ACC112 (cell line): Measurements from ENCODE around the gene OPN4.

Experiments used
- H2AFZ ChIP-seq: fragments of 200-600 bp; sonication (generic); one replicate; pipeline ENCODE4 v1.6.0; 2017; ENCODE audit warnings: antibody characterized with exemption, low read length; ENCODE audit not compliant: unreplicated experiment
- H3K27ac ChIP-seq: fragments of 200-600 bp; sonication (generic); 2 replicates; pipeline ENCODE4 v1.5.1; 2014; ENCODE audit warnings: low read depth, mild to moderate bottlenecking, antibody characterized with exemption, low read length, moderate library complexity
- H3K27me3 ChIP-seq: fragments of 200-600 bp; sonication (generic); 2 replicates; pipeline ENCODE4 v1.6.1; 2014; ENCODE audit warnings: mild to moderate bottlenecking, antibody characterized with exemption, low read length, moderate library complexity, mixed read lengths; ENCODE audit not compliant: insufficient read depth
- H3K36me3 ChIP-seq: fragments of 200-600 bp; sonication (generic); 2 replicates; pipeline ENCODE4 v1.6.1; 2016; ENCODE audit warnings: mild to moderate bottlenecking, antibody characterized with exemption, low read length, moderate library complexity, mixed read lengths; ENCODE audit not compliant: insufficient read depth
- H3K4me1 ChIP-seq: fragments of 200-600 bp; sonication (generic); one replicate; pipeline ENCODE4 v1.6.1; 2016; ENCODE audit warnings: low read length, mixed read lengths; ENCODE audit not compliant: insufficient read depth, unreplicated experiment, control insufficient read depth
- H3K4me3 ChIP-seq: fragments of 200-600 bp; sonication (generic); 2 replicates; pipeline ENCODE4 v1.5.1; 2014; ENCODE audit warnings: mild to moderate bottlenecking, low read depth, low read length
- H3K79me2 ChIP-seq: fragments of 200-600 bp; sonication (generic); one replicate; pipeline ENCODE4 v1.6.0; 2016; ENCODE audit warnings: low read length; ENCODE audit not compliant: control insufficient read depth, unreplicated experiment, insufficient read depth

The OPN4 gene

DNA sequence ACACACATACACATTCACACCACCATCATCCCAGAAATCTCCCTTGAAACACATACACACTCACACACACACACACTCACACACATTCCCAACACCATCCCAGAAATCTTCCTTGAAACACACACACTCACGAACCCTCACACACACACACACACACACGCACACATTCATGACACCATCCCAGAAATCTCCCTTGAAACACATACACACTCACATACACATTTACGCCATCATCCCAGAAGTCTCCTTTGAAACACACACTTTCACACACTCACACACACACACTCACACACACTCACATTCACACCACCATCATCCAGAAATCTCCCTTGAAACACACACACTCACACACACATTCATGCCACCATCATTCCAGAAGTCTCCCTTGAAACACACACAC, 360 bp upstream of the OPN4 start:
- no peak overlapping the region for H2AFZ ChIP-seq
- no peak overlapping the region for H3K27ac ChIP-seq
- no peaks in the 10 kb centered on the region for H3K27me3 ChIP-seq
- no peaks in the 10 kb centered on the region for H3K36me3 ChIP-seq
- no peaks in the 10 kb centered on the region for H3K79me2 ChIP-seq
- no peak overlapping the region for H3K4me3 ChIP-seq
- peaks cover 6% of the 10 kb centered on the region for H3K4me1 ChIP-seq

- no peaks in the 10 kb centered on the region for H3K4me1 ChIP-seq
- H3K27ac ChIP-seq, result no peak overlapping the region
- no peaks in the 10 kb centered on the region for H3K27me3 ChIP-seq
- no peaks in the 10 kb centered on the region for H3K79me2 ChIP-seq
- no peak overlapping the region for H3K4me3 ChIP-seq
- H3K36me3 ChIP-seq, result no peaks in the 10 kb centered on the region
- H2AFZ ChIP-seq, result no peak overlapping the region
Measured at GRCh38 chr10:86655173-86655540, 810 bp downstream of the OPN4 start.

- Histone ChIP-seq H3K4me3 (no peak overlapping the region), H3K79me2 (no peaks in the 10 kb centered on the region), H2AFZ (no peak overlapping the region), H3K4me1 (no peaks in the 10 kb centered on the region), H3K27me3 (no peaks in the 10 kb centered on the region), H3K36me3 (no peaks in the 10 kb centered on the region), H3K27ac (no peak overlapping the region)
Measured at GRCh38 chr10:86655596-86655995, 1.2 kb downstream of the OPN4 start.

GRCh38 chr10:86657011-86657395, 2.7 kb downstream of the OPN4 start:
- H3K36me3 ChIP-seq, result no peaks in the 10 kb centered on the region
- no peak overlapping the region for H2AFZ ChIP-seq
- no peaks in the 10 kb centered on the region for H3K79me2 ChIP-seq
- H3K27ac ChIP-seq, result no peak overlapping the region
- no peaks in the 10 kb centered on the region for H3K27me3 ChIP-seq
- no peak overlapping the region for H3K4me3 ChIP-seq
- no peaks in the 10 kb centered on the region for H3K4me1 ChIP-seq

DNA sequence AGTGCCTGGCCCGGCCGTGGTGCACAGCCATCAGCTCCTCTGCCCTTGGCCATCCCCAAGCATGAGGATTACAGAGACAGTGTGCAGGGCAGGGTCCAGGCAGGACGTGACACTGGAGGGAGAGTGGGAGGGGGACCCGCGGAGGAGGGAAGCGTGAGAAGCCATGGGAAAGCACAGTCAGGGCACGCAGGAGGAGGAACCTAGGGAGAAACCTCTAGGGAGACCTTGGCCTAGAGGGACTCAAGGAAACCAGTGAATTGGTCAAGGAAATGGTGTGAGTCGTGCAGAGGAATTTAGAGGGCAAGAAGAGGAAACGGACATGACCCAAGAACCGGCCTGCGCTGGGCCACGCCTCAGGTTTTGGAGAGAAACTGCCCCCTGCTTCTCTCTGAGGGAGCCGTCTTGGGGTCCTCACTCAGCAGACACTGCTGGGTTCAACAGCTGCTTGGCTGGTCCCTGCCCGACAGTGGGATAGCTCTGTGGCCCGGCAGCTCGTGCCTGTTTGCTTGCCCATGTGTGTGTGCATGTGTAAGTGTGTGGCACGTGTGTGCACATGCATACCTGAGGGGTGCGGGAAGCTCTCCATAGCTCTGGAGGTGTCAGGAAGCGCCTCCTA, 3.2 kb downstream of the OPN4 start:
- Histone ChIP-seq H2AFZ (no peak overlapping the region), H3K4me1 (no peaks in the 10 kb centered on the region), H3K27ac (no peak overlapping the region), H3K4me3 (no peak overlapping the region), H3K36me3 (no peaks in the 10 kb centered on the region), H3K27me3 (no peaks in the 10 kb centered on the region), H3K79me2 (no peaks in the 10 kb centered on the region)

- Histone ChIP-seq H3K27me3 (no peaks in the 10 kb centered on the region), H3K27ac (no peak overlapping the region), H2AFZ (no peak overlapping the region), H3K79me2 (no peaks in the 10 kb centered on the region), H3K4me1 (no peaks in the 10 kb centered on the region), H3K4me3 (no peak overlapping the region), H3K36me3 (no peaks in the 10 kb centered on the region)
Measured at GRCh38 chr10:86658261-86658741, 4.0 kb downstream of the OPN4 start.

- Histone ChIP-seq H2AFZ (no peak overlapping the region), H3K36me3 (no peaks in the 10 kb centered on the region), H3K27ac (no peak overlapping the region), H3K27me3 (no peaks in the 10 kb centered on the region), H3K79me2 (no peaks in the 10 kb centered on the region), H3K4me1 (no peaks in the 10 kb centered on the region), H3K4me3 (no peak overlapping the region)
Measured at GRCh38 chr10:86658751-86659150, 4.4 kb downstream of the OPN4 start.

DNA sequence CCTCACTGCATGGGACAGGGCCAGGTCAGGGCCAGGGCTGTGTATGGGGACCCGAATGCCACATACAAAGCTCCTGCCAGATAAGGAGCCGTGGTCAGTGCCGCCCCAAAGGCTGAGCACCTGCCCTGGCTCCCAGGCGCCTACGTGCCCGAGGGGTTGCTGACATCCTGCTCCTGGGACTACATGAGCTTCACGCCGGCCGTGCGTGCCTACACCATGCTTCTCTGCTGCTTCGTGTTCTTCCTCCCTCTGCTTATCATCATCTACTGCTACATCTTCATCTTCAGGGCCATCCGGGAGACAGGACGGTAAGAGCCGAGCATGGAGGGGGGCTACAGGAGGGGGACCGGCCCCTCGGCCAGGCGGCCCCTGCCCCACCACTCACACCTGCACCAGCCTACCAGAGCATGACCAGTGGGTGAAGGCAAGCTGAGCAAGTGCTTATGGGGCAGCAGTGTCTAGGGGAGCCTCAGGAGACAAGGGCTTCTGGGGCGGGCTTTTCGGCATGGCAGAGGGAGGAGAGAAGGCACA, 4.9 kb downstream of the OPN4 start:
- H2AFZ ChIP-seq, result no peak overlapping the region
- no peaks in the 10 kb centered on the region for H3K27me3 ChIP-seq
- H3K4me1 ChIP-seq, result no peaks in the 10 kb centered on the region
- H3K4me3 ChIP-seq, result no peak overlapping the region
- H3K79me2 ChIP-seq, result no peaks in the 10 kb centered on the region
- H3K27ac ChIP-seq, result no peak overlapping the region
- H3K36me3 ChIP-seq, result no peaks in the 10 kb centered on the region

DNA sequence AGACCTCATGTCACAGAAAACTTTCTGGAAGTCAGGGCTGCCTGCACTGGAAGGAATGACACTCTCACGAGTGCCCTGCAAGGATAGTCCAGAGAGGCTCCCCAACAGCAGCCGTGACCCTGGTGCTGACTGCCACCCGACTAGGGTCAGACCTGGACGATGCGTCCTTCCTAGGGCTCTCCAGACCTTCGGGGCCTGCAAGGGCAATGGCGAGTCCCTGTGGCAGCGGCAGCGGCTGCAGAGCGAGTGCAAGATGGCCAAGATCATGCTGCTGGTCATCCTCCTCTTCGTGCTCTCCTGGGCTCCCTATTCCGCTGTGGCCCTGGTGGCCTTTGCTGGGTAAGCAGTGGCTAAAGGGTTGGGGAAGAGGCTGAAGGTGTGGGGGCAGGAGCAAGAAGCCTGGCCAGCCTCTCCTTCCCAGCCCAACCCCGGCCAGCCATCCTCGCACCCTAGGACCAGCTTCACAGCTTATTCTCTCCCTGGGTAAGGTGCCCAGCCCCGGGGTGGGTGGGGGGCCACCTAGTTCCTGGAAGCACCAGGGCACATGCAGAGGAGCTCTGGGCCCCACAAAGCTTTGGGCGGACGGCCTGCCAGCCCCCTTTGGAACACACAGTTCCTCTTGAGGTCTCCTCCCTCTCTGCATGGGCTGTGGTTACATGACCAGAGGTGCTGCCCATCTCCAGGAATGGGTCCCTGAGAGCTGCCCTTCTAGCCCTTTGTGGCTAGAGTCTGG, 5.5 kb downstream of the OPN4 start:
- Histone ChIP-seq H2AFZ (no peak overlapping the region), H3K79me2 (no peaks in the 10 kb centered on the region), H3K36me3 (no peaks in the 10 kb centered on the region), H3K4me1 (peaks cover 1% of the 10 kb centered on the region), H3K27me3 (no peaks in the 10 kb centered on the region), H3K4me3 (no peak overlapping the region), H3K27ac (no peak overlapping the region)

DNA sequence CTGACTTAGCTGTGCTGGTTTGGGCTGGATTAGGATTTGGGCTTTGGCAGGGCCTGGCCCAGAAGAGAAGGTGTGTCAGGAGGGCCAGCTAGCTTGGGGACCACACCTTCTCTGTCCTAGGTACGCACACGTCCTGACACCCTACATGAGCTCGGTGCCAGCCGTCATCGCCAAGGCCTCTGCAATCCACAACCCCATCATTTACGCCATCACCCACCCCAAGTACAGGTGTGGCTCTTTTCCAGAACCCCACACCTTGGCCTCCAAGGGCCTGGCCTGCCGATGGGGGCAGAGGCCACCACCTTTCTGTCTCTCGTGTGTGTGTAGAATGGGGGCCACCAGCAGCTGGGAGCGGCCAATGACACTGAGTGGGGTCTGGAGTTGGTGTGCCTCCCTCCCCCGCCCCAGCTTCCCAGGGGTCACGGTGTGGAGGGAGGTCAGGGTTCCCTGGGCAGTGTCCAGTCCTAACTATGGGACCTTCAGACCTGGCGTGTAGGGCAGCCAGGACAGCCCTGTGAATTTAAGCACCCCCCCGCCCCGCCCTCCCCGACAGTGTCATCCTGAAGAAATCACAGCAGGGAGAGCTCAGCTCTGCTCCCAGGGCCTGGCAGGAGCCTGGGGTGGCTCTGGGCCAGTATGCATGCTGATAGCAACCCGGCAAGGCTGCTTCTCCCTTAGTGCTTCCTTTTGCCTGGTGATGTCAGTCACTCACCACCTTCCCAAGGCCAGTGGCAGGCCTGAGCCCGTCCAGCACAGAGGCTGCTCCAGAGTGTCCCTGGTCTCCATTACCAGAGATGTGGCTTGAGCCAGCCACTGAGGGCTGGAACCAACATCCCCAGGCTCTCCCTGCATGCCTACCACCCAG, 7.0 kb downstream of the OPN4 start:
- no peak overlapping the region for H2AFZ ChIP-seq
- peaks cover 4% of the 10 kb centered on the region for H3K4me1 ChIP-seq
- H3K27me3 ChIP-seq, result no peaks in the 10 kb centered on the region
- no peaks in the 10 kb centered on the region for H3K36me3 ChIP-seq
- H3K79me2 ChIP-seq, result no peaks in the 10 kb centered on the region
- no peak overlapping the region for H3K4me3 ChIP-seq
- no peak overlapping the region for H3K27ac ChIP-seq
